Activated T-helper 1 cell treated with Interleukin-2 at 50 U/mL for 16 hours (primary cell): ENCODE data around the gene GALNS.

Source experiments
- DNase-seq: peaks from one replicate; pipeline ENCODE4 v3.0.0-alpha.2; 2020; ENCODE audit warnings: low read depth

The GALNS gene

GRCh38 chr16:88769617-88770460, 86.9 kb downstream of the GALNS start:
- no peak for DNase-seq

- DNase-seq: no peak
These were observed 88.5 kb downstream of the GALNS start for GRCh38 chr16:88768071-88768783.

GRCh38 chr16:88767546-88768070, 89.1 kb downstream of the GALNS start:
- no peak for DNase-seq

GRCh38 chr16:88766975-88767374, 89.8 kb downstream of the GALNS start:
- no peak for DNase-seq

- no peak for DNase-seq
These were observed 91.8 kb downstream of the GALNS start for GRCh38 chr16:88764913-88765349.

DNA sequence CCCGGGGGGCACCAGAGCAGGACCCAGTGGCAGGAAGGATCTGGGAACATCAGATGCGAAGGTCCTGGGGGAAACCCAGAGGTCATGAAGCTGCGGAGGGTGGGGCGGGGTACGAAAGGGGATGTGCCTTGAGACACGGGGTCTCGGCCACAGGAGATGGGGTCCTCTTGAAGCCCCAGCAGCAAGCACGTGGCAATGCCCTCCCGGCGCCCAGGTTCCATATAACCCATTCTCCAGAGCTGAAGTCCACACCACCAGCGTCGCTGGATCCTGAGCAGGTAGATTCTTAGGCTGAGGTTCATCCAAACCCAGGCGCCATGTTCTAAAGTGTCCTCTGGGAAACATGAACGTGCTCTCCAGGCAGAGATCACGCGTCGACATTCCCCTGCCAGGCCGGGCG, 92.7 kb downstream of the GALNS start:
- no peak for DNase-seq
